ENCODE measurements around the gene ATP11A. TPM values are rescaled to one million over a fixed set of nuclear protein-coding genes. Genes with fewer than 3 reads are reported as not detected.

ATP11A gene
- total and polyA plus RNA-seq, 9 of the 15 experiments (the other 6 are each of a cell fraction or from before 2014, with no cell fraction given): 0.38 to 34.2 (median 4.2) TPM

DNA sequence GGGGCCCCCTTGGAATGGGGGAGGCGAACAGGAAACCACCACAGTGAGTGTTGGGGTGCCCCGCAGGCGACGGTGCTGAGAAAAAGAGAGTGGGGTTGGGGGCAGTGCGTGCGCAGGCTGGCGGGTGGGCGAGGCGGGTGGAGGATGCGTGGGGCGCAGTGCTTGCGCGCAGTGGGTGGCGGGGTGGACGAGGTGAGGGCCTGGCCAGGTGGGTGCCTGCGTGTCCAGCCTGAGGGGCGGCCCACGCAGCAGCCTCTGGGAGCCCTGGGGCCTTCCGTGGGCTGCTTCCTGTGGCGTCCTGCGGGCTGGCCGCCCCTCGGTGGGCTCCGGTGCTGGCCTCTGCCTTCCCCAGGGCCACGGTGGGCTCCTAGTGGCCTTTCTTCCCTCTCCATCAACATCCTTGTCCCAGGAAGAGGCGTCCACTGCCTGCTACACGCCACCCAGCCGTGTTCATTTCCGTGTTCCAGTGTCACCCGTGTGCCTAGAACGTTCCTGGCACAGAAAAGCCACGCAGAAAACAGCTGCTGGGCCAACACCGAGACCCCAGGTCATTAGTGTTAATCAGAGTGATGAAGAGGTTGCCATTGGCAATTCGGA lies 7.1 kb downstream of the ATP11A start:
- Histone ChIP-seq H2AFZ (ENCODE audit: low read depth, low read length) (no peak overlapping the region), H3K9me1 (ENCODE audit: control insufficient read depth, insufficient read depth, low read length) (peaks cover 4% of the 10 kb centered on the region), H3K27me3 (ENCODE audit: control insufficient read depth in 2 of 2, insufficient read depth in 2 of 2, low read length in 2 of 2) (no peaks in the 10 kb centered on the region), H4K20me1 (replicated peaks; ENCODE audit: control insufficient read depth, insufficient read depth, low read length) (peaks cover 41% of the 10 kb centered on the region), H3K27ac (ENCODE audit: extremely low read depth, low read depth, low read length) (no peak overlapping the region), H3K9me3 (replicated peaks; ENCODE audit: control insufficient read depth, insufficient read depth, low read depth, low read length) (no peaks in the 10 kb centered on the region), H3K9ac (ENCODE audit: insufficient read depth in 1 of 2, low read depth in 2 of 2, low read length in 2 of 2) (no peak overlapping the region), H3K4me2 (ENCODE audit: insufficient read depth, low read length) (no peak overlapping the region), H3K36me3 (ENCODE audit: control insufficient read depth, insufficient read depth, low read length) (peaks cover 13% of the 10 kb centered on the region), H3K4me1 (replicated peaks in 1 of 2; ENCODE audit: control insufficient read depth in 2 of 2, insufficient read depth in 2 of 2, low read length in 2 of 2) (peaks cover 35 to 50% of the 10 kb centered on the region in 2 experiments), H3K4me3 (no peak overlapping the region), H3K79me2 (ENCODE audit: control insufficient read depth, insufficient read depth, low read length) (peaks cover 82% of the 10 kb centered on the region)
- BruUV-seq (replicated peaks): no TSS peak
- 94% methylated on average over 11 of the region's 34 CpGs for WGBS (ENCODE audit: insufficient coverage, low coverage, missing lambda C conversion rate)
- ChIA-PET CTCF (ENCODE audit: low intra/inter-chr PET ratio) (no interaction called here), POLR2A (no interaction called here)
- TF ChIP-seq ADNP (tag; IDR thresholded peaks at IDR 0.05): no peak
- TF ChIP-seq TARDBP (IDR thresholded peaks at IDR 0.05): no peak
- TF ChIP-seq TRIM28 (IDR thresholded peaks at IDR 0.05): no peak
- TF ChIP-seq, protein P1, sequence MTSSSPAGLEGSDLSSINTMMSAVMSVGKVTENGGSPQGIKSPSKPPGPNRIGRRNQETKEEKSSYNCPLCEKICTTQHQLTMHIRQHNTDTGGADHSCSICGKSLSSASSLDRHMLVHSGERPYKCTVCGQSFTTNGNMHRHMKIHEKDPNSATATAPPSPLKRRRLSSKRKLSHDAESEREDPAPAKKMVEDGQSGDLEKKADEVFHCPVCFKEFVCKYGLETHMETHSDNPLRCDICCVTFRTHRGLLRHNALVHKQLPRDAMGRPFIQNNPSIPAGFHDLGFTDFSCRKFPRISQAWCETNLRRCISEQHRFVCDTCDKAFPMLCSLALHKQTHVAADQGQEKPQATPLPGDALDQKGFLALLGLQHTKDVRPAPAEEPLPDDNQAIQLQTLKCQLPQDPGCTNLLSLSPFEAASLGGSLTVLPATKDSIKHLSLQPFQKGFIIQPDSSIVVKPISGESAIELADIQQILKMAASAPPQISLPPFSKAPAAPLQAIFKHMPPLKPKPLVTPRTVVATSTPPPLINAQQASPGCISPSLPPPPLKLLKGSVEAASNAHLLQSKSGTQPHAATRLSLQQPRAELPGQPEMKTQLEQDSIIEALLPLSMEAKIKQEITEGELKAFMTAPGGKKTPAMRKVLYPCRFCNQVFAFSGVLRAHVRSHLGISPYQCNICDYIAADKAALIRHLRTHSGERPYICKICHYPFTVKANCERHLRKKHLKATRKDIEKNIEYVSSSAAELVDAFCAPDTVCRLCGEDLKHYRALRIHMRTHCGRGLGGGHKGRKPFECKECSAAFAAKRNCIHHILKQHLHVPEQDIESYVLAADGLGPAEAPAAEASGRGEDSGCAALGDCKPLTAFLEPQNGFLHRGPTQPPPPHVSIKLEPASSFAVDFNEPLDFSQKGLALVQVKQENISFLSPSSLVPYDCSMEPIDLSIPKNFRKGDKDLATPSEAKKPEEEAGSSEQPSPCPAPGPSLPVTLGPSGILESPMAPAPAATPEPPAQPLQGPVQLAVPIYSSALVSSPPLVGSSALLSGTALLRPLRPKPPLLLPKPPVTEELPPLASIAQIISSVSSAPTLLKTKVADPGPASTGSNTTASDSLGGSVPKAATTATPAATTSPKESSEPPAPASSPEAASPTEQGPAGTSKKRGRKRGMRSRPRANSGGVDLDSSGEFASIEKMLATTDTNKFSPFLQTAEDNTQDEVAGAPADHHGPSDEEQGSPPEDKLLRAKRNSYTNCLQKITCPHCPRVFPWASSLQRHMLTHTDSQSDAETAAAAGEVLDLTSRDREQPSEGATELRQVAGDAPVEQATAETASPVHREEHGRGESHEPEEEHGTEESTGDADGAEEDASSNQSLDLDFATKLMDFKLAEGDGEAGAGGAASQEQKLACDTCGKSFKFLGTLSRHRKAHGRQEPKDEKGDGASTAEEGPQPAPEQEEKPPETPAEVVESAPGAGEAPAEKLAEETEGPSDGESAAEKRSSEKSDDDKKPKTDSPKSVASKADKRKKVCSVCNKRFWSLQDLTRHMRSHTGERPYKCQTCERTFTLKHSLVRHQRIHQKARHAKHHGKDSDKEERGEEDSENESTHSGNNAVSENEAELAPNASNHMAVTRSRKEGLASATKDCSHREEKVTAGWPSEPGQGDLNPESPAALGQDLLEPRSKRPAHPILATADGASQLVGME (CRISPR knock-in tag; IDR thresholded peaks at IDR 0.05): no peak
- TF ChIP-seq, protein P2, sequence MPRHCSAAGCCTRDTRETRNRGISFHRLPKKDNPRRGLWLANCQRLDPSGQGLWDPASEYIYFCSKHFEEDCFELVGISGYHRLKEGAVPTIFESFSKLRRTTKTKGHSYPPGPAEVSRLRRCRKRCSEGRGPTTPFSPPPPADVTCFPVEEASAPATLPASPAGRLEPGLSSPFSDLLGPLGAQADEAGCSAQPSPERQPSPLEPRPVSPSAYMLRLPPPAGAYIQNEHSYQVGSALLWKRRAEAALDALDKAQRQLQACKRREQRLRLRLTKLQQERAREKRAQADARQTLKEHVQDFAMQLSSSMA (CRISPR knock-in tag; IDR thresholded peaks at IDR 0.05): no peak
- TF ChIP-seq SREBF1 (IDR thresholded peaks at IDR 0.05; ENCODE audit: borderline replicate concordance, low read depth, low read length): no peak
- no peak for TF ChIP-seq HCFC1 (IDR thresholded peaks at IDR 0.05; ENCODE audit: low read depth, low read length)
- no peak for TF ChIP-seq TAF15 (IDR thresholded peaks at IDR 0.05; ENCODE audit: low read depth, low read length)
- TF ChIP-seq ZNF384 (IDR thresholded peaks at IDR 0.05; ENCODE audit: low read depth, low read length): no peak
- TF ChIP-seq TBP (optimal IDR thresholded peaks at IDR 0.05; ENCODE audit: low read depth, low read length): no peak
- TF ChIP-seq PHF8 (IDR thresholded peaks at IDR 0.05; ENCODE audit: borderline replicate concordance, low read length): no peak
- TF ChIP-seq, protein P3, sequence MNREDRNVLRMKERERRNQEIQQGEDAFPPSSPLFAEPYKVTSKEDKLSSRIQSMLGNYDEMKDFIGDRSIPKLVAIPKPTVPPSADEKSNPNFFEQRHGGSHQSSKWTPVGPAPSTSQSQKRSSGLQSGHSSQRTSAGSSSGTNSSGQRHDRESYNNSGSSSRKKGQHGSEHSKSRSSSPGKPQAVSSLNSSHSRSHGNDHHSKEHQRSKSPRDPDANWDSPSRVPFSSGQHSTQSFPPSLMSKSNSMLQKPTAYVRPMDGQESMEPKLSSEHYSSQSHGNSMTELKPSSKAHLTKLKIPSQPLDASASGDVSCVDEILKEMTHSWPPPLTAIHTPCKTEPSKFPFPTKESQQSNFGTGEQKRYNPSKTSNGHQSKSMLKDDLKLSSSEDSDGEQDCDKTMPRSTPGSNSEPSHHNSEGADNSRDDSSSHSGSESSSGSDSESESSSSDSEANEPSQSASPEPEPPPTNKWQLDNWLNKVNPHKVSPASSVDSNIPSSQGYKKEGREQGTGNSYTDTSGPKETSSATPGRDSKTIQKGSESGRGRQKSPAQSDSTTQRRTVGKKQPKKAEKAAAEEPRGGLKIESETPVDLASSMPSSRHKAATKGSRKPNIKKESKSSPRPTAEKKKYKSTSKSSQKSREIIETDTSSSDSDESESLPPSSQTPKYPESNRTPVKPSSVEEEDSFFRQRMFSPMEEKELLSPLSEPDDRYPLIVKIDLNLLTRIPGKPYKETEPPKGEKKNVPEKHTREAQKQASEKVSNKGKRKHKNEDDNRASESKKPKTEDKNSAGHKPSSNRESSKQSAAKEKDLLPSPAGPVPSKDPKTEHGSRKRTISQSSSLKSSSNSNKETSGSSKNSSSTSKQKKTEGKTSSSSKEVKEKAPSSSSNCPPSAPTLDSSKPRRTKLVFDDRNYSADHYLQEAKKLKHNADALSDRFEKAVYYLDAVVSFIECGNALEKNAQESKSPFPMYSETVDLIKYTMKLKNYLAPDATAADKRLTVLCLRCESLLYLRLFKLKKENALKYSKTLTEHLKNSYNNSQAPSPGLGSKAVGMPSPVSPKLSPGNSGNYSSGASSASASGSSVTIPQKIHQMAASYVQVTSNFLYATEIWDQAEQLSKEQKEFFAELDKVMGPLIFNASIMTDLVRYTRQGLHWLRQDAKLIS (CRISPR knock-in tag; IDR thresholded peaks at IDR 0.05): no peak
- no peak for TF ChIP-seq SAFB (IDR thresholded peaks at IDR 0.05; ENCODE audit: borderline replicate concordance, low read depth, low read length)
- ATAC-seq (no peak), DNase-seq (ENCODE audit: extremely low read depth in 1 of 4, low spot score in 3 of 4) (no peak), FAIRE-seq (no peak)
- in situ Hi-C loops (cut with MboI): no loop called here
- intact Hi-C loops (cut with micrococcal nuclease): no loop called here
